Activated T-helper 17 cell treated with anti-CD3 and anti-CD28 coated beads, Interleukin-2, amount 50 U/mL, for 72 hours (primary cell): ENCODE results near the gene EHBP1. TPM values are rescaled to one million over a fixed set of nuclear protein-coding genes. Genes with fewer than 3 reads are reported as not detected.

ENCODE experiments used
- ATAC-seq: fragments of 150-1000 bp; cut with Tn5 transposase; replicated peaks from 2 replicates; pipeline ENCODE4 v1.10.0; 2021; ENCODE audit warnings: mild to moderate bottlenecking, moderate library complexity
- H3K27ac Mint-ChIP-seq: one replicate; pipeline ENCODE4 v1.8.0; 2022; ENCODE audit warnings: mixed read lengths
- H3K27me3 Mint-ChIP-seq: one replicate; pipeline ENCODE4 v1.8.0; 2022; ENCODE audit warnings: mixed read lengths
- H3K36me3 Mint-ChIP-seq: one replicate; pipeline ENCODE4 v1.8.0; 2022; ENCODE audit warnings: low read depth, mild to moderate bottlenecking, mixed read lengths
- H3K4me1 Mint-ChIP-seq: one replicate; pipeline ENCODE4 v1.8.0; 2022; ENCODE audit warnings: mixed read lengths
- H3K4me3 Mint-ChIP-seq: one replicate; pipeline ENCODE4 v1.8.0; 2022; ENCODE audit warnings: mild to moderate bottlenecking, mixed read lengths
- H3K9me3 Mint-ChIP-seq: one replicate; pipeline ENCODE4 v1.8.0; 2022; ENCODE audit warnings: mixed read lengths
- total RNA-seq, 2 donors: library from RNA; stranded (reverse); gene quantifications; one replicate each; pipeline ENCODE4 v1.2.3, GENCODE V29; 2022

Gene EHBP1
- total RNA-seq: 10 to 100 TPM; 21.5 to 22.0 TPM

GRCh38 chr2:62705007-62705829 lies at the start of gene EHBP1:
Gene EHBP1, plus strand, starts transcription at chr2:62705713. Its CDS starts 1,479 bp downstream, at chr2:62707192.
- Mint-ChIP-seq H3K27me3 (no peaks in the 10 kb centered on the region), H3K27ac (peak within 1 kb of the TSS; percentile 67), H3K36me3 (peaks cover 10% of the 10 kb centered on the region), H3K4me1 (peaks cover 22% of the 10 kb centered on the region), H3K4me3 (peak within 1 kb of the TSS; percentile 84), H3K9me3 (no peaks in the 10 kb centered on the region)
- ATAC-seq: peak; percentile 94

DNA sequence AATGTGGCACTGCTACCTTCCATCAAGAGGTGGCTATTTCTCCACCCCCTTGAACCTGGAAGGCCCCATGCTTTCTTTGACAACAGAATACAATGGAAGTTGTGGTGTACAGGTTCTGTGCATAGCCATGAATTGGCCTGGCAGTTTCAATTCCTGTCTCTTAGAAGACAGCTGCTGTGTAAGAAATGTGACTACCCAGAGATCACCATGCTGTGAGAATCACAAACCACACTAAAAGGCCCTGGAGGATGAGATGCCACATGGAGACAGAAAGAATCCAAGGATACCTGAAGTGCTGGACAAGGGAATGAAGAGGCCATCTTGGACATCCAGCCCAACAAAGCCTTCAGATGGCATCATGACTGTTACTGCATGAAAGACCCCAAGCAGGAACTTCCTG lies 47.7 kb upstream of the EHBP1 start:
- Mint-ChIP-seq H3K9me3 (no peaks in the 10 kb centered on the region), H3K4me3 (no peak overlapping the region), H3K36me3 (no peaks in the 10 kb centered on the region), H3K27me3 (peaks cover 1% of the 10 kb centered on the region), H3K4me1 (peaks cover 5% of the 10 kb centered on the region), H3K27ac (no peak overlapping the region)
- no peak for ATAC-seq

DNA sequence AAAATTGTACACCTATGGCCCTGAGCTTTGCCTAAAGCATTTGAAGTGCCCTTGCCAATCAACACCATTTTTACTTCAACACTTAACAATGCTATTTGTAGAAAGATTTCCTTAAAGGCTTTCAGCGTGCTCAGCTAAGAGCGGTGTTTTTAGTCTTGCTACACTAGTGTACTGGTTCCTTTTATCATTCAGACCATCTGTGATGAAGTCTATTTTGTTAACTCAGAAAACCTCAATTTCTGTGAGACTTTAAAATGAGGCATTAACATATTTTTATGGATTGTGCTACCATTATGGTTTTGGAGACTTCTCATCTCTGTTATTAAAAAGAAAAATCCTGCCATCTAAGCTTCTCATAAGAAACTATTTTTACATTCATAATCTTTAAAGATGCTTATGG lies 46.6 kb upstream of the EHBP1 start:
- Mint-ChIP-seq H3K9me3 (no peaks in the 10 kb centered on the region), H3K27me3 (peaks cover 4% of the 10 kb centered on the region), H3K27ac (no peak overlapping the region), H3K36me3 (no peaks in the 10 kb centered on the region), H3K4me1 (peaks cover 5% of the 10 kb centered on the region), H3K4me3 (no peak overlapping the region)
- no peak for ATAC-seq

GRCh38 chr2:62660087-62660486 lies 45.4 kb upstream of the EHBP1 start:
- H3K4me3 Mint-ChIP-seq: peak overlapping the region; percentile 3
- ATAC-seq: no peak
- H3K4me1 Mint-ChIP-seq: peaks cover 5% of the 10 kb centered on the region
- H3K36me3 Mint-ChIP-seq: no peaks in the 10 kb centered on the region
- peaks cover 4% of the 10 kb centered on the region for H3K27me3 Mint-ChIP-seq
- H3K9me3 Mint-ChIP-seq: no peaks in the 10 kb centered on the region
- H3K27ac Mint-ChIP-seq: no peak overlapping the region

DNA sequence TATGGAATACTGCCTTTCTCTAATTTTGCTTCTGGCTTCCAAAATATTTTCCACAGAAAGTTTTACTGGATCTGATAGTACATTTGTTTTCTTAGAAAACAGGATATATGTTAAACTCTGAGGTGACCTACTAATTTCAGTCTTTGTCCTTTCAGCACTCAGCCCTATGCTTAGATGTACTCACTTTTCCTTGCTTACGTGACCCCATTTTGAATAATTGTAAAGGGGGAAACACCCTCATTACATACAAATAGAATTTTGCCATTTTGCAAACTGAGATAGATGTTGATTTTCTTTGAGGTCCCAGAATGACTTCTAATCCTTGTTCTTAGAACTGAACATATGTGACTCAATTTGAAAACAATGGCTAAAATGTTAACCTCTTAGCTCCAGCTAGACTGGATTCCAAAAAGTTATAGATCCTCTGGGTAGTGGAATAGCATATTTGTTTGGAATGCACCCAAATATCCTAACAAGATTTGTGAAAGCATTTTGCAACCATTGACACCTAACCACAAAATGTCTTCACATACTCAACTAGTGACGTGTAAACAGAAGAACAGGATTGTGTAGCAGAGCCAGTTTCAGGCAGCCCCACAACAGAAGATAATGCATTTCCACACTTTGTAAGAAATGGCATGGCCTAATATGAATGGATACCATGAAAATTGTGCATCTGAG lies 44.8 kb upstream of the EHBP1 start:
- peak overlapping the region; percentile 46 for H3K27ac Mint-ChIP-seq
- ATAC-seq: peak; percentile 86
- peaks cover 4% of the 10 kb centered on the region for H3K27me3 Mint-ChIP-seq
- H3K36me3 Mint-ChIP-seq: no peaks in the 10 kb centered on the region
- H3K4me1 Mint-ChIP-seq: peaks cover 5% of the 10 kb centered on the region
- H3K9me3 Mint-ChIP-seq: no peaks in the 10 kb centered on the region
- peak overlapping the region; percentile 3 for H3K4me3 Mint-ChIP-seq

DNA sequence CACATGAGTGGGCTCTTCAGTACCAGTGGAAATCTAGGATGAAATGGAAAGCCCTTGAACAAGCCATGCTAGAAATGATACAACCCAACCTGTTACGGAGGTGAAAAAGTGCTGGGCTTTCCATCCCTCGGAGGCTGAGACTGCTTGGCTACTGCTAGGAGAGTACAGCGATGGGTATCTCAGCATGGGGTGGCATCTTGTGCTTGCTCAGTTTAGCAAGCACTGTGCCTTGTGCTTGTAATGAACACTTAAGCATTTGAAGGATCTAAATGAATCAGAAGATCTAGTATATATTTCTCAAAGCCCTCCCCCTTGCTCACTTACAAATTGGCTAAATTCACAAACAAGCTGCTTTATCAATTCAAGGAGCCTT lies 44.3 kb upstream of the EHBP1 start:
- no peaks in the 10 kb centered on the region for H3K9me3 Mint-ChIP-seq
- peak overlapping the region; percentile 3 for H3K4me3 Mint-ChIP-seq
- H3K4me1 Mint-ChIP-seq: peaks cover 5% of the 10 kb centered on the region
- H3K36me3 Mint-ChIP-seq: no peaks in the 10 kb centered on the region
- H3K27ac Mint-ChIP-seq: peak overlapping the region; percentile 46
- ATAC-seq: peak; percentile 13
- H3K27me3 Mint-ChIP-seq: peaks cover 4% of the 10 kb centered on the region

DNA sequence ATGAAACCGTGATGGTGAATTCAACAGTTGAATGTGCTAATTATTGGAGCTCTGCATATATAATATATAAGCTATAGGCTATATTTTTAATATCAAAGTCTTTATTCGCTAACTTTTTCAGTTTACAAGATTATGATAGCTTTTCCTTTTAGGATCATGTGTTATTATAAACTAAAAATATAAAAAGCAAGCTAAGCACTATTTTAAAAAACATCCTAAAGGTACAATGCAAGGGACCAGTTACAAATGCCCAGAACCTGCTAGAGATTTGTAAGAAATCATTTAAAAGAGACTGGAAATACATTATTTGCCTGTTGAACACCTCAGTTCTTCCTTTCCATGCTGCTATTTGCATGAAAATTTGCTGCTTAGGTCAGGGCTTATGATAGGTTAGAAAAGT lies 43.4 kb upstream of the EHBP1 start:
- ATAC-seq: no peak
- H3K36me3 Mint-ChIP-seq: no peaks in the 10 kb centered on the region
- peaks cover 5% of the 10 kb centered on the region for H3K4me1 Mint-ChIP-seq
- H3K27me3 Mint-ChIP-seq: peaks cover 4% of the 10 kb centered on the region
- H3K27ac Mint-ChIP-seq: no peak overlapping the region
- H3K9me3 Mint-ChIP-seq: no peaks in the 10 kb centered on the region
- H3K4me3 Mint-ChIP-seq: no peak overlapping the region

GRCh38 chr2:62662554-62662953 lies 43.0 kb upstream of the EHBP1 start:
- H3K27me3 Mint-ChIP-seq: peaks cover 4% of the 10 kb centered on the region
- H3K4me3 Mint-ChIP-seq: no peak overlapping the region
- no peak for ATAC-seq
- H3K27ac Mint-ChIP-seq: no peak overlapping the region
- H3K4me1 Mint-ChIP-seq: peaks cover 5% of the 10 kb centered on the region
- H3K36me3 Mint-ChIP-seq: no peaks in the 10 kb centered on the region
- no peaks in the 10 kb centered on the region for H3K9me3 Mint-ChIP-seq

DNA sequence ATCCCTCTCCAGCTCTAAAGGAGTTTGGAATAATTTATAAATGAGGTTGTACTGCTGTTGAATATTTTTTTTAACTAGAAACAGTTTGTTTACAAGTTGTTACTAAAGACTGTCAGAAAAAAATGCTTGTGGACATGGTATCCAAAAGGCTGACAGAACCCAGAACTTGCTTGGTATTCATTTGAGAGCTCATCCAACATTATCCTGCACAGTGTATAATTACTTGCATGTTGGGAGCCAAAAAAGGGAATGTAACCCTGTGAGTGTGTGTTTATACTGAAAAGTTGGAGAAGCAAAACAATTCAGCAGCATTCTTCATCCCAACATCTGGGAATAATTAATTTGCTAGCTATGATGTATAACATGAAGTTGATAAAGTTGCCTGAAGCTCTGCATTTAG lies 42.1 kb upstream of the EHBP1 start:
- H3K4me1 Mint-ChIP-seq: peaks cover 5% of the 10 kb centered on the region
- H3K36me3 Mint-ChIP-seq: no peaks in the 10 kb centered on the region
- peaks cover 4% of the 10 kb centered on the region for H3K27me3 Mint-ChIP-seq

GRCh38 chr2:62663920-62664795 lies 41.4 kb upstream of the EHBP1 start:
- H3K4me3 Mint-ChIP-seq: no peak overlapping the region
- H3K9me3 Mint-ChIP-seq: no peaks in the 10 kb centered on the region
- ATAC-seq: no peak
- H3K4me1 Mint-ChIP-seq: peaks cover 5% of the 10 kb centered on the region
- H3K36me3 Mint-ChIP-seq: no peaks in the 10 kb centered on the region
- peaks cover 4% of the 10 kb centered on the region for H3K27me3 Mint-ChIP-seq
- H3K27ac Mint-ChIP-seq: peak overlapping the region; percentile 5

More for the DNA sequence above, 42.1 kb upstream of the EHBP1 start:
- Mint-ChIP-seq H3K9me3 (no peaks in the 10 kb centered on the region), H3K4me3 (no peak overlapping the region), H3K27ac (no peak overlapping the region)
- no peak for ATAC-seq

- peaks cover 5% of the 10 kb centered on the region for H3K4me1 Mint-ChIP-seq
- H3K36me3 Mint-ChIP-seq: no peaks in the 10 kb centered on the region
- no peak overlapping the region for H3K27ac Mint-ChIP-seq
- H3K27me3 Mint-ChIP-seq: peaks cover 4% of the 10 kb centered on the region
- ATAC-seq: no peak
- H3K9me3 Mint-ChIP-seq: no peaks in the 10 kb centered on the region
- H3K4me3 Mint-ChIP-seq: no peak overlapping the region
Measured at GRCh38 chr2:62665446-62665845, 40.1 kb upstream of the EHBP1 start.

DNA sequence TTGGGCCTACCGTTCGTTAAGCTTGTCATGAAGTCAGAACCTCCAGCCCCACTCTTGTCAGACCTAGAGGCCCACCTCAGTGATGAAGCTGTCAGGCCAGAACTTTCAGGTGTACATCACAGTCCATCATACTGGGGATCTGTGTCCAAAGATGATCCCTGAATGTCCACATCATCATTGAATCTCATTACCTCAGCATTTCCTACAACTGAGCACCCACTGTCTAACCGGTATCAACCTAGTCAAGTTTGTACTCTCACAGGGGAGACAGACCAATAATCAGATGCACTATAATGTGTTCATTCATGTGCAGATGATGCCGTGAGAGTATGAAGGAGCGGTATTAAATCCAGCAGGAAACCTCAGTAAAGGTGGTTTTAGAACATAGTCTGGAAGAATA lies 36.3 kb upstream of the EHBP1 start:
- no peaks in the 10 kb centered on the region for H3K9me3 Mint-ChIP-seq
- H3K4me3 Mint-ChIP-seq: no peak overlapping the region
- H3K27me3 Mint-ChIP-seq: no peaks in the 10 kb centered on the region
- H3K36me3 Mint-ChIP-seq: no peaks in the 10 kb centered on the region
- no peaks in the 10 kb centered on the region for H3K4me1 Mint-ChIP-seq
- no peak for ATAC-seq
- no peak overlapping the region for H3K27ac Mint-ChIP-seq

- Mint-ChIP-seq H3K4me1 (no peaks in the 10 kb centered on the region), H3K4me3 (no peak overlapping the region), H3K27me3 (no peaks in the 10 kb centered on the region), H3K9me3 (no peaks in the 10 kb centered on the region), H3K36me3 (no peaks in the 10 kb centered on the region), H3K27ac (no peak overlapping the region)
- no peak for ATAC-seq
Measured at GRCh38 chr2:62672601-62673000, 32.9 kb upstream of the EHBP1 start.

DNA sequence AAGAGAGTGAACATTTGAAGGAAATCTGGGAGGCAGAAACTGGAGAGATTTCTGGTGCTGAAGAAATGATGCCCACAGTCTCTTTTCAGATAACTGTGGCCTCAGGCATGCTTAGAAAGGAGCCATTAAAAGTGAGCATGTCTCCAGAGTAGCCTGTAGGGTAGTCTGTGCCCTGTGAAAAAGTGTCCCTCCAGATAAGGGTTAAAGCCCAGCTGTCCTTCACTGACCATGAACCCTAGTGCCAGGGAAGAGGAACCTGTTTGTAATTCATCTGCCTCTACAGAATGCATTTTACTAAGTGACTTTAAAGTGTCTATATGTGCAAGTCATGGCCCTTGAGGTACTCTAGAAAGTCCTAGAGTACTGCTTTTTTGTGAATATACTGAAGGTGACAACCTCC lies 30.5 kb upstream of the EHBP1 start:
- H3K4me3 Mint-ChIP-seq: no peak overlapping the region
- H3K4me1 Mint-ChIP-seq: no peaks in the 10 kb centered on the region
- no peaks in the 10 kb centered on the region for H3K36me3 Mint-ChIP-seq
- ATAC-seq: no peak
- no peaks in the 10 kb centered on the region for H3K27me3 Mint-ChIP-seq
- no peaks in the 10 kb centered on the region for H3K9me3 Mint-ChIP-seq
- no peak overlapping the region for H3K27ac Mint-ChIP-seq
